KG1 (cell line): ENCODE measurements around the gene ZFAND3.
"Not testable (repeated sequence)": the region's sequence is repeated elsewhere in the genome, so short reads cannot be mapped to it uniquely, and the experiment has no call there.

Experiments
- DNase-seq: peaks from one replicate; lab custom pipeline; 2025; lab: John Stamatoyannopoulos, UW

ZFAND3 gene

DNA sequence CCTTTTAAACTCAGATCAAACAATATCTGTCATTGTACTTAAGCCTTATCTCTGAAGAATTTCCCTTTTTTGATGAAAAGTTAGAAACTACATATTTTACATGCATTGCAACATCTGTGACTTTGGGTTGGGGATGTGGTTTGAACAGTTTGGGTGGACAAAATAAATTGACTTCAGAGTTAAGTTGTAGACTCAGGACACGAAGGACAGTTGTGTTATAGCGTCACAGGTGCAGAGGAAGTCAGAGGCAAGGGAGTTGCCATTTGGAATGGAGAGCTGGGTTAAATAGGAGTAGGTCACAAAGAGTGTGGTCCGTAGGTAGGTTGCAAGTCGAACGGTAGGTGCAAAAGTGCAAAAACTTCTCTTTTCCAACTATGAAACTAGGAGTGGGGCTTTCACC lies 46.0 kb downstream of the ZFAND3 start:
- DNase-seq = no peak

DNA sequence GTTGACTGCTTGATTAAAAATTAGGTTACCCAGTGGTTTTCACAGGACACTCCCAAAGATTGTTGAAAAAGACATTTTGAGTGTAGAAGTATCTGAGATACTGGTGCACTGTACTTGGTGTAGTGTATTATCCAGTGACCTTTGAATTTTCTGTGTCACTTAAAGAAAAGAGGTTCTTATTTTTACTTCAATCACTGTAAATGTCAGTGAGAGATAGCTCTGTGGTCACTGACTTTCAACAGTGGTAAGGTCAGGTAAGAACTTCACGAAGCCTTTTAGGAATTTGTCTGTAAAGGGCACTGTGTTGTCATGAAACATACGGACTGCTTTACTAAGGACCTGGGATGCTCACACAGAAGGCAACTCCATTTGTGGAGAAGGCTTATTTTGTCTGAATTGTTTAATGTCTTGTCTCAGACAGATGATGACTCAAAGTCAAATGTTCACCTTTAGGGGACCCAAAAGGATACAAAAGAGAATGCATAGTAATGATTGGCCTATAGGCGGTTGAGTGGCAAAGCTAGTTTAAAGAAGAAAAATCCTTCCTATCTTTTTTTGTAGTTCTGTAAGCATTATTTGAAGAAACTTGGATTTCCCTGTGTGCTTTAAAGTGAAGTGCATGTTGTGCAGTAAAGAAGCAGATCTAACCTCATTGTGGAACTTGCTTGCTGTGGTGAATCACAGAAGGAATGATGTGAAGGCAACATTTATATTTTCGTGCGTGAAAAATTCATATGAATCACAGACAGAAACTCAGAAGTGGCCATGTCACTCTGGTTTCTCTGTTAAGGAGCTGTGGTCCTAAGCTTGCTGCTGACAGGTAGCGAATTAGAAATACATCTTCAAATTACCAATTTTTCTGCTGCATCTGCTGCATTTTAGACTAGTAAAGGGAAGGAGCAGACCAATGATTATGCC lies 47.3 kb downstream of the ZFAND3 start:
- no peak for DNase-seq

GRCh38 chr6:37867756-37868446 lies 48.4 kb downstream of the ZFAND3 start:
- no peak for DNase-seq

- no peak for DNase-seq
Observed at GRCh38 chr6:37868447-37868825, 48.9 kb downstream of the ZFAND3 start.

DNA sequence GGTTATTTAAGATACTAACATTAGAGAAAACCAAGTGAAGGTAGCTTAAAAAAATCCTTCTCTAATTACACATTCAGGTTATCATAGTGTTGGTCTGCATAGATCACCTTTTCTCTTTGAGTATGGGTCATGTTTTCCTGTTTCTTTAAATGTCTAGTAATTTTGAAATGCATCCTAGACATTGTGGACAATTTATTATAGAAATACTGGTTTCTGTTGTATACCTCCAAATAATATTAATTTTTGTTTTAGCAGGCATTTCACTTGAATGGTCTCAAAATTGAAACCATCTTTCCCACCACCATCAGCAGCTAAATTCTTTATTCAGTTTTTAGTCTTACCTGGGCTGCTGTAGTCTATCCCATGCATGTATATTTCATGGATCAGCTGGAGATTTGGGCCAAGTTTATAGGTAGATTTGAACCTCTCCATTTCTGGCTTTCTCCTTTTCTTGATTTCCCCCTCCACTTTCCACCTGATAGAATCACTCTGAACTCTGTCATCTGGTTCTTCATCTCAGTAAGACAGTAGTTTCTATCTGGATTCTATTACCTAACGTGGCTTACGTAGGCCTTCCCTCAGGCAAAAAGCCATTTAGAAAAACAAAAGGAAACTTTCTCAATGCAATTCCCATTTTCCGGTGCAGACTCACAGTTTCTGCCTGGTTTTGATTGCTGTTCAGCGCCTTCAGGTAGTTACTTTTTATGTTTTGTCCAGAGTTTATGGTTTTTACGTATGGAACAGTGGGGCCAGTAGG lies 52.3 kb downstream of the ZFAND3 start:
- DNase-seq = no peak

- DNase-seq = no peak
Observed at GRCh38 chr6:37872373-37872745, 52.8 kb downstream of the ZFAND3 start.

GRCh38 chr6:37874726-37875125 lies 55.2 kb downstream of the ZFAND3 start:
- no peak for DNase-seq

GRCh38 chr6:37875561-37876309 lies 56.2 kb downstream of the ZFAND3 start:
- DNase-seq = no peak

DNA sequence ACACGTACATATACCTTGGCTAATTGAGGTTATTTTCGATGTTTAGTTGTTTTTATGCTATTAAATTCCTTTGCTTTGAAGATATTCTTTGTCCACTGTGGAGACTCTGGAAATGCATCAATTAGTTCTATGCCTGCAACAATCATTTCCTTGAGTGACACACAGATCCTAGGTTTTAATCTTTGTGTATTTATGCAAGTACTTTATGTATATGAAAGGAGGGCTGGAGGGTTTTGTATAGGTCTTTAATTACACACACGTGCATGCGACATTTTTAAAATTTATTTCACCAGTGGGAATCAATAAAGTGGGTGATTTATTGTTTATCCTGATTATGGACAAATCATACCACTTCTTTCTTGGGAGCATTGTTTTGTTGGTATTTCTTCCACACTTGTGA lies 57.3 kb downstream of the ZFAND3 start:
- no peak for DNase-seq

GRCh38 chr6:37877373-37878149 lies 58.0 kb downstream of the ZFAND3 start:
- DNase-seq = no peak

GRCh38 chr6:37878150-37878710 lies 58.7 kb downstream of the ZFAND3 start:
- DNase-seq = no peak

GRCh38 chr6:37880602-37881001 lies 61.1 kb downstream of the ZFAND3 start:
- DNase-seq = not testable (repeated sequence)

- DNase-seq = no peak
Observed at GRCh38 chr6:37882292-37882691, 62.8 kb downstream of the ZFAND3 start.

DNA sequence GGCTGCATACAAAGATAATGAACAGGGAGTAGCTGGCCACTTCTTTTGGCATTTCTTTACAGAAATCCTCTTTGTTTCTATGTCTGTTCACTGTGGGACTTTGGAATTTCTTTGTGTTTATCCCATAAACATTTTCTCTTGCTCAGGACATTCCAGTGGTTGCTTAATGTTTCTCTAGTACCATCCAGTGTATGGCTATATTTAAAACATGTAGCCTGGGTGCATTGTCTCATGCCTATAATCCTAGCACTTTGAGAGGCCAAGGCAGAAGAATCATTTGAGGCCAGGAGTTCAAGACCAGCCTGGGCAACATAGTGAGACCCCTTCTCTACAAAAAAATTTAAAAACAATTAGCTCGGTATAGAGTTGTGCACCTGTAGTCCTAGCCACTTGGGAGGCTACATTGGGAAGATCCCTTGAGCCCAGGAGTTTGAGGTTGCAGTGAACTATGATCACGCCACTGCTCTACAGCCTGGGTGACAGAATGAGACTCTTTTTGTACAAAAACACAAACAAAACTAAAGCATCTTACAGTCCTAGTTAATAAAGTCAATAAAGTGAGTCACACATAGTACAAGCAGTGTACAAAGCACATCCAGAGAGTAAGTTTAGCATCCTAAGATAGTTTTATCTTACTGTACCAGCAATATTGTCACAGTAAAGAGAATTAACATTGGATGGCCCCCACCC lies 63.3 kb downstream of the ZFAND3 start:
- DNase-seq = no peak

DNA sequence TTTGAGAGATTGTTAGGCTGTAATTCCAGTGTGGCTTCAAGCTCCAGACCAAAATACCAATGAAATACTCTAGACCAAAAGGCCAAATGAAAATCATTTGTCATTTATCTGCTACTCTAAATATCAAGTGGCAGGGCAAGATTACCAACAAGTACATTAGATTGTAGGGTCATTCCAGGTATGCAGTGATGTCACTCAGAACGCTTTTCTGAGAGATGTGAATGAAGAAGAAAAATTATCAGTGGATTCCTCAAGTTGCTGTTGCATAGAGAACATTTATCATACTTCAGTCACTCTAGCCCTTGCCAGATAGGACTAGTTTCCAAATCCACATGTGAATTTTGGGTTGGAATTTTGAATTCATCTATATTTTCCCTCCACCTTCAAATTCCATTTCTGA lies 65.0 kb downstream of the ZFAND3 start:
- DNase-seq = no peak

DNA sequence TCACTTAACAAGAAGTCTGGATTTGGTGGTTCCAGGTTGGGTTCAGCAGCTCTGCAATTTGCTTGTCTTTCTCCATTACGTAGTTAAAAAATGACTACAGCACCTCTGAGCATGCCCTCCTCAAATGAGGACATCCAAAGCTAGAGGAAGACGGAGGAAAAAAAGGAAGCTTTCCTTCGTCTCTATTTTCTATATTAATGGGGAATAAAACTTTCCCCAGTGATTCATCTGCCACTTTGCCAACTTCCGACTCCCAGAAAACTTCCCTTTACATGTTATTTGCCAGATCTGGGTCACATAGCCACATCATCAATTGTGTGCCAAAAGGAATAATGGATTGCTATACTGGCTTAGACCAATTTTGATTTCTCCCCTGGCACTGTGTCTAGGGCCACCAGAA lies 69.5 kb downstream of the ZFAND3 start:
- DNase-seq = no peak

GRCh38 chr6:37889486-37889885 lies 70.0 kb downstream of the ZFAND3 start:
- DNase-seq = no peak

DNA sequence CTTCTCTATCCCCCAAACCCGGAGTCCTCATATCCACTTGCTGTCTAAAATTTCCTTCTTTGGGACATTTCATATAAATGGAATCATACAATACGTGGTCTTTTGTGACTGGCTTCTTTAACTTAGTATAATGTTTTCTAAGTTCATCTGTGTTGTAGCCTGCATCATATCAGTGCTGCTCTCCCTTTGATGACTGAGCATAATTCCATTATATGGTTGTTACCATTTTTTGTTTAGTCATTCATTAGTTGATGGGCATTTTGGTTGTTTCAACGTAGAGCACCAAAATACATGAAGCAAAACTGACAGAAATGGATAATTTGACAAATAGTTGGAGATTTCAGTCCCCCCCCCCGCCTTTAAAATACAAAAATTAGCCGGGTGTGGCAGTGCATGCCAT lies 71.5 kb downstream of the ZFAND3 start:
- no peak for DNase-seq

DNA sequence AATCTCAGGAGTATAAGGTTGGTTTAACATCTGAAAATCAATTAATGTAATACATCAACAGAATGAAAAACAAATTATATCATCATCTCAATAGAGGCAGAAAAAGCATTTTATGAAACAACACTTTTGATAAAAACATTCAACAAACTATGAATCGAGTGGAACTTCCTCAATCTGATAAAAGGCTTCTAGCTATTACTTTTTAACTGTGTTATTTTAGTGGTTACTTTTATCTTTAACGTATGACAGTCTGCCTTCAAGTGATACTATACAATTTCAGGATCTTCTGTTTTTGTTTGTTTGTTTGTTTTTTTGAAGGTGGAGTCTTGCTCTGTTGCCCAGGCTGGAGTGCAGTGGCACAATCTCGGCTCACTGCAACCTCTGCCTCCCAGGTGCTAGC lies 73.7 kb downstream of the ZFAND3 start:
- DNase-seq = no peak

- DNase-seq = not testable (repeated sequence)
Observed at GRCh38 chr6:37893734-37894133, 74.2 kb downstream of the ZFAND3 start.
